ENCODE data around the gene ITGA3.

- TF ChIP-seq, protein P1, sequence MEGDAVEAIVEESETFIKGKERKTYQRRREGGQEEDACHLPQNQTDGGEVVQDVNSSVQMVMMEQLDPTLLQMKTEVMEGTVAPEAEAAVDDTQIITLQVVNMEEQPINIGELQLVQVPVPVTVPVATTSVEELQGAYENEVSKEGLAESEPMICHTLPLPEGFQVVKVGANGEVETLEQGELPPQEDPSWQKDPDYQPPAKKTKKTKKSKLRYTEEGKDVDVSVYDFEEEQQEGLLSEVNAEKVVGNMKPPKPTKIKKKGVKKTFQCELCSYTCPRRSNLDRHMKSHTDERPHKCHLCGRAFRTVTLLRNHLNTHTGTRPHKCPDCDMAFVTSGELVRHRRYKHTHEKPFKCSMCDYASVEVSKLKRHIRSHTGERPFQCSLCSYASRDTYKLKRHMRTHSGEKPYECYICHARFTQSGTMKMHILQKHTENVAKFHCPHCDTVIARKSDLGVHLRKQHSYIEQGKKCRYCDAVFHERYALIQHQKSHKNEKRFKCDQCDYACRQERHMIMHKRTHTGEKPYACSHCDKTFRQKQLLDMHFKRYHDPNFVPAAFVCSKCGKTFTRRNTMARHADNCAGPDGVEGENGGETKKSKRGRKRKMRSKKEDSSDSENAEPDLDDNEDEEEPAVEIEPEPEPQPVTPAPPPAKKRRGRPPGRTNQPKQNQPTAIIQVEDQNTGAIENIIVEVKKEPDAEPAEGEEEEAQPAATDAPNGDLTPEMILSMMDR (IDR thresholded peaks at IDR 0.05) = no peak
- no peak for TF ChIP-seq POLR2A (IDR thresholded peaks at IDR 0.05)
These were observed 2.3 kb upstream of the ITGA3 start for GRCh38 chr17:50053654-50053960.
